ENCODE data around the gene HOXC9.

The HOXC9 gene

DNA sequence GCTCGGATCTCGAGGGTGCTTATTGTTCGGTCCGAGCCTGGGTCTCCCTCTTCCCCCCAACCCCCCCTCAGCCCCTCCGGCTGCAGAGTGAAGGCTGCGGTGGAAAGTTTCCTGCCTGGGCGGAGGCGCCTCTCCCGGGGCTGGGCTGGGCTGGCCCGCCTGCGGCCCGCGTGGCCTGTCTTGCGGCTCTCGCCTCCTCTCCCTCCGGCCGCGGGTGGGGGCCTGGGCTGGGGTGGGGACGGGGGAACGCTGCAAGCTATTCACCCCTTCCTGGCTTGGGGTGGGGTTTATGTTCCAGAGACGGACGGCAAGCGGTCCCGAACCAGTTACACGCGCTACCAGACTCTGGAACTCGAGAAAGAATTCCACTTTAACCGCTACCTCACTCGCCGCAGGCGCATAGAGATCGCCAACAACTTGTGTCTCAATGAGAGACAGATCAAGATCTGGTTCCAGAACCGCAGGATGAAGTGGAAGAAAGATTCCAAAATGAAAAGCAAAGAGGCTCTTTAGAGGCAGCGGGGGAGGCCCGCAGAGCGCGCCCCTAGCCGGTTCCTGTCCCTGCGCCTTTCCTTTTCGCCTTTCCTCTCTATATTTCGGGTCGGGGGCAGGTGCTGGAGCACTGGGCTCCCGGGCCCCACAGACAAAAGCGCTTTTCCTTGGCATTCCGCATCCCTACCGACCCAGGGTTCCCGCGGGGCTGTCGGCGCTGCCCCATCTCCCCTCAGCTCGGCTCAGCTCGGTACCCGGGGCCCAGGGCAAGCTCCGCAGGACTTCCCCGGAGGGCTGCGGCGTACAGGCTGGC, 34.2 kb downstream of the HOXC9 start:
- no peaks in the 10 kb centered on the region for H3K9me3 ChIP-seq (ENCODE audit: insufficient read depth, low read depth, low read length)
- H3K4me3 ChIP-seq (ENCODE audit: low read length, poor library complexity, severe bottlenecking): peak overlapping the region; percentile 67
- peaks cover 26% of the 10 kb centered on the region for H4K20me1 ChIP-seq (ENCODE audit: insufficient read depth, low read length, poor library complexity, severe bottlenecking)
- H3K4me2 ChIP-seq (ENCODE audit: low read depth, low read length, poor library complexity, severe bottlenecking): peak overlapping the region; percentile 71
- no peaks in the 10 kb centered on the region for H3K9me2 ChIP-seq (replicated peaks; ENCODE audit: low read depth, low read length)
- H3F3A ChIP-seq (ENCODE audit: low read depth): peaks cover 20% of the 10 kb centered on the region
- peaks cover 48% of the 10 kb centered on the region for H3K79me2 ChIP-seq (ENCODE audit: insufficient read depth, low read length)
- peaks cover 25% of the 10 kb centered on the region; the same call in 1 of the 2 replicates for H3K36me3 ChIP-seq (ENCODE audit: insufficient read depth, low read length)
- no peak overlapping the region for H2AFZ ChIP-seq (ENCODE audit: low read length)
- TF ChIP-seq, protein P1, sequence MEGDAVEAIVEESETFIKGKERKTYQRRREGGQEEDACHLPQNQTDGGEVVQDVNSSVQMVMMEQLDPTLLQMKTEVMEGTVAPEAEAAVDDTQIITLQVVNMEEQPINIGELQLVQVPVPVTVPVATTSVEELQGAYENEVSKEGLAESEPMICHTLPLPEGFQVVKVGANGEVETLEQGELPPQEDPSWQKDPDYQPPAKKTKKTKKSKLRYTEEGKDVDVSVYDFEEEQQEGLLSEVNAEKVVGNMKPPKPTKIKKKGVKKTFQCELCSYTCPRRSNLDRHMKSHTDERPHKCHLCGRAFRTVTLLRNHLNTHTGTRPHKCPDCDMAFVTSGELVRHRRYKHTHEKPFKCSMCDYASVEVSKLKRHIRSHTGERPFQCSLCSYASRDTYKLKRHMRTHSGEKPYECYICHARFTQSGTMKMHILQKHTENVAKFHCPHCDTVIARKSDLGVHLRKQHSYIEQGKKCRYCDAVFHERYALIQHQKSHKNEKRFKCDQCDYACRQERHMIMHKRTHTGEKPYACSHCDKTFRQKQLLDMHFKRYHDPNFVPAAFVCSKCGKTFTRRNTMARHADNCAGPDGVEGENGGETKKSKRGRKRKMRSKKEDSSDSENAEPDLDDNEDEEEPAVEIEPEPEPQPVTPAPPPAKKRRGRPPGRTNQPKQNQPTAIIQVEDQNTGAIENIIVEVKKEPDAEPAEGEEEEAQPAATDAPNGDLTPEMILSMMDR (conservative IDR thresholded peaks at IDR 0.05; ENCODE audit: low read length): no peak
- no peak for TF ChIP-seq EZH2phosphoT487 (IDR thresholded peaks at IDR 0.05; ENCODE audit: borderline replicate concordance)
- H3K9ac ChIP-seq (ENCODE audit: low read depth, low read length, poor library complexity, severe bottlenecking): peak overlapping the region; percentile 56
- no peaks in the 10 kb centered on the region for H3K27me3 ChIP-seq (ENCODE audit: insufficient read depth, low read length, poor library complexity, severe bottlenecking)
- peaks cover 60% of the 10 kb centered on the region for H3K4me1 ChIP-seq (ENCODE audit: insufficient read depth, low read length, poor library complexity, severe bottlenecking)

DNA sequence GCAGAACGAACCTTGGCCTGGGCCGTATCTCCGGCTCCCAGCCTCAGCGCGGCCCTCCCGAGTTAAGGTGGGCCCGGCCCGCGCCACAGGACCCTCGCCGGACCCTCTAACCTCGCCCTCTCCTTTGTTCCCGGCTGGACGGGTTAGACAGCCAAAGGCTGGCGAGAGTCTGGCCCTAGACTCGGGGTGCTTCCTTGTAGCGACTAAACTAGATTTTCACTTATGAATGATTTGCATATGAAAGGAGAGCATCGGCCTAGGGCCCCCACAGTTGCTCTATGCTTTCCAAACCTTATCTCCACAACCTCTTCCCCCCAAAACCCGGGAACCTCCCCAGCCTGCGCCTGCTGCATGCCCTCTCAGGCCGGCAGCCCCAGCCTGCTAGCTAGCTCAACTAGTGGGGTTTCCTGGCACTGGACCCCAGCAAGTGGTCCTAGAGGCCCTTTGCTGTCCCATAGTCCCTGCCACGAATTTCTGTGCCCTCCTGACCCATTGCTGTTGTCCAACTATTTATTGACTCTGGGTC, 34.9 kb downstream of the HOXC9 start:
- Histone ChIP-seq H3K4me2 (ENCODE audit: low read depth, low read length, poor library complexity, severe bottlenecking) (peak overlapping the region; percentile 95), H3K27me3 (ENCODE audit: insufficient read depth, low read length, poor library complexity, severe bottlenecking) (no peaks in the 10 kb centered on the region), H3K9me3 (ENCODE audit: insufficient read depth, low read depth, low read length) (no peaks in the 10 kb centered on the region), H3K79me2 (ENCODE audit: insufficient read depth, low read length) (peaks cover 52% of the 10 kb centered on the region), H4K20me1 (ENCODE audit: insufficient read depth, low read length, poor library complexity, severe bottlenecking) (peaks cover 29% of the 10 kb centered on the region), H3K36me3 (ENCODE audit: insufficient read depth, low read length) (peaks cover 20% of the 10 kb centered on the region; the same call in 1 of the 2 replicates), H3K4me1 (ENCODE audit: insufficient read depth, low read length, poor library complexity, severe bottlenecking) (peaks cover 67% of the 10 kb centered on the region), H3K9me2 (replicated peaks; ENCODE audit: low read depth, low read length) (no peaks in the 10 kb centered on the region), H3K4me3 (ENCODE audit: low read length, poor library complexity, severe bottlenecking) (no peak overlapping the region), H2AFZ (ENCODE audit: low read length) (no peak overlapping the region), H3F3A (ENCODE audit: low read depth) (peaks cover 20% of the 10 kb centered on the region), H3K9ac (ENCODE audit: low read depth, low read length, poor library complexity, severe bottlenecking) (peak overlapping the region; percentile 85)
- TF ChIP-seq, protein P1 (conservative IDR thresholded peaks at IDR 0.05; ENCODE audit: low read length): no peak

DNA sequence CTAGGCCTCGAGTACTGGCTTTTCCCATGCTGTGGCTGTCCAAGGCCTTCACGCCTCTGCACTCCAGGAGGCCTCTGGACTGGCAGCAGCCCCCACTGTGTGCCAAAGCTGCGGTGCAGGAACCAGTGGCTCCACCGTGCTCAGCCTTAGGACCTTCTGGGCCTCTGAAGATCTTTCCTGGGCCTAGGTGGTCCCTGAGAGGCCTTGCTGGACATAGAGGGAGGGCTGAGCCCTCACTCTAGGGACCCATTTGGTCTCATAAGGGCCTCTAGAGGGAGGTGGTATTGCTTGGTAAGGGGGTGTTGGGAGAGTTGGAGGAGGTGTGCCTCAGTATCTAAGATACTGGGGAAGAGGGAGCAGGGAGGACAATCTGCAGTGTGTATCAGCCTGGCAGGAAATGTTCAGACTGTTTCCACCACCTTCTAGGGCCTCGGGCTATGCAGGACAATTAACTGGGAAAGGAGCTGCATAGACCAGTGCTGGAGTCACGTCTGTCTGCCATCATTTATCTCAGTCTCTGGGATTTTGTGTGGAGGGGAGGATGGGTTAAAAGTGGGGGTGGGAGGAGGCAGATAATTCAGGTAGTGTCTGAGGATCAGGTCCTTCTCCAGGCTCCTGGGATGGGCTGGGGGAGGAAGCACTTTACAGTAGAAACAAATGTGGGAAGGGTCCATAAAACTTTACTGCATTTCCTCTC, 35.8 kb downstream of the HOXC9 start:
- H3K9me3 ChIP-seq (ENCODE audit: insufficient read depth, low read depth, low read length): no peaks in the 10 kb centered on the region
- H3K27me3 ChIP-seq (ENCODE audit: insufficient read depth, low read length, poor library complexity, severe bottlenecking): no peaks in the 10 kb centered on the region
- H3K4me3 ChIP-seq (ENCODE audit: low read length, poor library complexity, severe bottlenecking): peak overlapping the region; percentile 73
- H3K4me1 ChIP-seq (ENCODE audit: insufficient read depth, low read length, poor library complexity, severe bottlenecking): peaks cover 74% of the 10 kb centered on the region
- H3K9ac ChIP-seq (ENCODE audit: low read depth, low read length, poor library complexity, severe bottlenecking): peak overlapping the region; percentile 85
- TF ChIP-seq EZH2phosphoT487 (IDR thresholded peaks at IDR 0.05; ENCODE audit: borderline replicate concordance): no peak
- peaks cover 61% of the 10 kb centered on the region for H3K79me2 ChIP-seq (ENCODE audit: insufficient read depth, low read length)
- H2AFZ ChIP-seq (ENCODE audit: low read length): no peak overlapping the region
- H3K36me3 ChIP-seq (ENCODE audit: insufficient read depth, low read length): peaks cover 12% of the 10 kb centered on the region; the same call in 1 of the 2 replicates
- peak overlapping the region; percentile 95 for H3K4me2 ChIP-seq (ENCODE audit: low read depth, low read length, poor library complexity, severe bottlenecking)
- peaks cover 32% of the 10 kb centered on the region for H4K20me1 ChIP-seq (ENCODE audit: insufficient read depth, low read length, poor library complexity, severe bottlenecking)
- H3F3A ChIP-seq (ENCODE audit: low read depth): peaks cover 20% of the 10 kb centered on the region
- H3K9me2 ChIP-seq (replicated peaks; ENCODE audit: low read depth, low read length): no peaks in the 10 kb centered on the region

Data from Loucy (cell line).